Natural killer cell treated with Interleukin-12 subunit alpha and Interleukin-12 subunit beta and Interleukin-15 and Interleukin-18, amount 100 ng/mL, for 72 hours (primary cell): ENCODE results near the gene ING4. TPM values are rescaled to one million over a fixed set of nuclear protein-coding genes. Genes with fewer than 3 reads are reported as not detected.

Source experiments
- ATAC-seq, 2 donors: fragments of 150-1000 bp; cut with Tn5 transposase in 1 of 2; sonication (Bioruptor Pico), chemical (Tn5 transposase) in 1 of 2; 2 replicates each; pipeline ENCODE4 v1.10.0; 2021
- DNase-seq: peaks from one replicate; pipeline ENCODE4 v3.0.0; 2022; ENCODE audit warnings: low spot score
- H3K27ac Mint-ChIP-seq, 2 donors: 1 replicate in 1 of 2; 2 replicates in 1 of 2; pipeline ENCODE4 v1.8.0; 2022; ENCODE audit warnings: mixed read lengths in 2 of 2, mild to moderate bottlenecking in 1 of 2, moderate library complexity in 1 of 2
- H3K27me3 Mint-ChIP-seq, 2 donors: 1 replicate in 1 of 2; 2 replicates in 1 of 2; pipeline ENCODE4 v1.8.0; 2022; ENCODE audit warnings: mixed read lengths in 2 of 2
- H3K36me3 Mint-ChIP-seq: one replicate; pipeline ENCODE4 v1.8.0; 2022; ENCODE audit warnings: mixed read lengths
- H3K4me1 Mint-ChIP-seq, 2 donors: 1 replicate in 1 of 2; 2 replicates in 1 of 2; pipeline ENCODE4 v1.8.0; 2022; ENCODE audit warnings: low read depth in 2 of 2, mixed read lengths in 2 of 2, mild to moderate bottlenecking in 1 of 2
- H3K4me3 Mint-ChIP-seq: one replicate; pipeline ENCODE4 v1.8.0; 2022; ENCODE audit warnings: mixed read lengths
- H3K9me3 Mint-ChIP-seq: 2 replicates; pipeline ENCODE4 v1.8.0; 2022; ENCODE audit warnings: mixed read lengths
- total RNA-seq, 2 donors: library from RNA; stranded (reverse); gene quantifications; one replicate each; pipeline ENCODE4 v1.2.3, GENCODE V29; 2022

Gene ING4
- total RNA-seq, 2 donors from 2014 or later = 13.0 to 16.7 TPM

DNA sequence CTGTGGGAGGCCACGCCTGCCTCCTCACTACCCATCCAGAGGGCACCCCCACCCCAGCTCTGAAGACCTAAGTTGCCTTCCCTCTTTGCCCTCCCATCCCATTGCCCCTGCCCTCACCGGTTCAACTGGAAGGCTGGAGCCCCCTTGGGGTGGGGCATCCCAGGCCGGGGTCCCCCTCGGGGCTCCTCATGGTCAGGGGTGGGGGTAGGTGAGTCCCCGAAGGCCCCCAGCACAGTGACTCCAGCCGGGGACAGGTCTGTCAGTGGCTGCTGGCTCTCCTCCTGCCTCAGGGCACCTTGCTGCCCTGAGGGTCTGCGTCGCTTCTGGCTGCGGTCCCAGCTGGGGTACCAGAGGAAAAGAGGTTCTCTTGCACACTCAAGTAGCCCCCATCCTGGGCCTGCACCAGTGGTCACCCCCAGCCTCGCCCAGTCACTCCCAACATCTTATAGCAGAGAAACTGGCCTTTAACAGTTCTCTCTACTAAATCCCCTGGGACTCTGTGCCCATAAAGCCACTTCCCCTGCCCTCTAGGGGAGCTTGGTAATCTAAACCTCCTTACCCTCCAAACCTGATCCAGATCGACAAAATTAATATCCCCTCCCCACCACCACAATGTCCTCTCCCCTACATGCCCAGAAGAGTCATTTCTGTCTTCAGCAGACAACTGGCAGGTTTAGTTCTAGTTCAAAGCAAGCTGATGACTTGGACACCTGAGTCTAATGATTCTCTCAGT lies 32.6 kb upstream of the ING4 start:
- peaks cover 12 to 16% of the 10 kb centered on the region in 2 donors for H3K4me1 Mint-ChIP-seq
- ATAC-seq (no peak), DNase-seq (no peak)
- H3K4me3 Mint-ChIP-seq = no peak overlapping the region
- H3K9me3 Mint-ChIP-seq = no peaks in the 10 kb centered on the region
- H3K27me3 Mint-ChIP-seq = peaks cover 27% of the 10 kb centered on the region in 2 donors
- no peaks in the 10 kb centered on the region for H3K36me3 Mint-ChIP-seq
- no peak overlapping the region for H3K27ac Mint-ChIP-seq

DNA sequence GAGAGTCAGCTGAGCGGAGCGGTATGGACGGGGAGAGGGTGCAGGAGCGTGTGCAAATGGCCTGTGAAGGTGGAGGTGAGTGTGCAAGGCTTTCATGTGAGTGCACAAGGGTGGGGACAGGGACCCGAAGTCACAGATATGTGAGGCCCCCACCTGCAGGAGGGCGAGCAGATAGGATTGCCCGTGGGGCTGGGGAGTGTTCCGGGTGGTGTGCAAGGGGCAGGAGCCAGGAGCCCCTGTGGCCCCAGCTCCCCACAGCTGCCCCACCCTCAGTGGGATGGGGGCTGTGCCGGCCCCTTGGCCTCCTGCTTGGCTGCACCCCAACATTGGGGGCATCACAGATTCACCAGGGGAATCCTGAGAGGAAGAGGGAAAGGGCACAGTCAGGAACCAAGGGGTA lies 31.8 kb upstream of the ING4 start:
- Mint-ChIP-seq H3K4me1 (peaks cover 18 to 20% of the 10 kb centered on the region in 2 donors), H3K4me3 (no peak overlapping the region), H3K27ac (no peak overlapping the region), H3K27me3 (peaks cover 24 to 26% of the 10 kb centered on the region in 2 donors), H3K9me3 (no peaks in the 10 kb centered on the region), H3K36me3 (no peaks in the 10 kb centered on the region)
- no peak for DNase-seq
- ATAC-seq = no peak

DNA sequence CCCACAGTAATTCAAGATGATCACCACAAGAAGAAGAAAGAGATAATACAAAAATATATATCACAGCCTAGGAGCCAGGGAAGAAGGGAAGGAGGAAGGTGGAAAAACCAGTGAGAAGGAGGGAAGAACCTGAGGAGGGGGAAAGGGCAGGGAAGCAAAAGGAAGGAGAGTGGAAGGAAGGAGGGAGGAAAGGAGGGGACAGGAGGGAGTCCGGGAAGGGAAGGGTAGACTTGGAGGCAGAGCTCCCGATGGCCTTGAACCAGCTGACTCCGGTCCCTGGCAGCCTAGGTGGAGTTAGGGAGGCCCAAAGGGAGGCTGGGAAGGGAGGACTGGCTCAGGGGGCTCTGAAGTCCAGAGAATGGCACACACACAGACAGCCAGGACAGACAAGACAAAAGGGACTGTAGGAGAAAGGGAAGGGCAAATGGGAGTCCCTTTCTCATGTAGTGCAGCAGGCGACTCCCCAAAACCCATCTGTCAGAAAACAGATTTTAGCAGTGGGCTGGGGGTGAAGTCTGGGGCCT lies 31.0 kb upstream of the ING4 start:
- no peak for DNase-seq
- no peak for ATAC-seq
- peaks cover 16 to 19% of the 10 kb centered on the region in 2 donors for H3K27me3 Mint-ChIP-seq
- H3K9me3 Mint-ChIP-seq = no peaks in the 10 kb centered on the region
- no peaks in the 10 kb centered on the region for H3K36me3 Mint-ChIP-seq
- H3K27ac Mint-ChIP-seq = peak overlapping the region in 1 of 2 donors; percentile 4
- H3K4me1 Mint-ChIP-seq = peaks cover 12 to 16% of the 10 kb centered on the region in 2 donors
- H3K4me3 Mint-ChIP-seq = no peak overlapping the region

DNA sequence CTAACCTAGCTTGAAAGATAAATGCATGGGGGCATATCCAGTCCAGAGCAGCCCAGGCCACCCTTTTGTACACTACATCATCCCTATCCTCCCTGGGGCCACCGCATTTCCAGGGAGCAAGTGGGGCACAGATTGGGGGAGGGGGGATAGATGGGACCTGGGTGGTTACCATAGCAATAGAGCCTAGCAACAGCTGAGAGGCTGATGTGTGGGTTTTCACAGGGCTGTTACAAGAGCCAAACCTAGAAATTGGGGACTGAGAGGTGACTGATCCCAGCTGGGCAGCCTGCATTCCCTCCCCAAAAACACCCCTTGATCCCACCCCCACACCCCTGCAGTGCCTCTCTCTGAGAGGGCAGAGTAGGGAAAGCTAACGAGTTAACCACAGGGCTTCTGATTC lies 30.0 kb upstream of the ING4 start:
- Mint-ChIP-seq H3K4me3 (no peak overlapping the region), H3K9me3 (no peaks in the 10 kb centered on the region), H3K36me3 (peaks cover 3% of the 10 kb centered on the region), H3K27me3 (peaks cover 8 to 11% of the 10 kb centered on the region in 2 donors), H3K4me1 (peaks cover 20 to 24% of the 10 kb centered on the region in 2 donors), H3K27ac (peak overlapping the region in 1 of 2 donors; percentile 4)
- no peak for ATAC-seq
- no peak for DNase-seq

DNA sequence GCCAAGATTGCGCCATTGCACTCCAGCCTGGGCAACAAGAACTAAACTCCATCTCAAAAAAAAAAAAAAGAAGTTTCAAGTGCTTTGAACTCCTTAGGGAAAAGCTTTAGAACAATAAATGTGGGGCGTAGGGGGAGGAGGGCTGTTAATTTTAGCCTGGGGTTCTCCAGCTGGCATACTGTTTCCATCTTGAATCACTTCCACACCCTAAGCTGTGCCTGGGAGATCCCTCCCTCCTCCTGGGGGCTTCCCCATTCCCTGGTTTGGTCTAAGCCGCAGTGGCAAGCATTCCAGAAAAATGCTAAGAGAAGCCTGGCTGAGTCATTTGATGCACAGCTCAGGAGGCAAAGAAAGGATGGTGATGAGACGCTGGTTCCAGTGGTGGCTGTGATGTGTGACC lies 28.6 kb upstream of the ING4 start:
- Mint-ChIP-seq H3K9me3 (no peaks in the 10 kb centered on the region), H3K4me3 (no peak overlapping the region)
- ATAC-seq = no peak

DNA sequence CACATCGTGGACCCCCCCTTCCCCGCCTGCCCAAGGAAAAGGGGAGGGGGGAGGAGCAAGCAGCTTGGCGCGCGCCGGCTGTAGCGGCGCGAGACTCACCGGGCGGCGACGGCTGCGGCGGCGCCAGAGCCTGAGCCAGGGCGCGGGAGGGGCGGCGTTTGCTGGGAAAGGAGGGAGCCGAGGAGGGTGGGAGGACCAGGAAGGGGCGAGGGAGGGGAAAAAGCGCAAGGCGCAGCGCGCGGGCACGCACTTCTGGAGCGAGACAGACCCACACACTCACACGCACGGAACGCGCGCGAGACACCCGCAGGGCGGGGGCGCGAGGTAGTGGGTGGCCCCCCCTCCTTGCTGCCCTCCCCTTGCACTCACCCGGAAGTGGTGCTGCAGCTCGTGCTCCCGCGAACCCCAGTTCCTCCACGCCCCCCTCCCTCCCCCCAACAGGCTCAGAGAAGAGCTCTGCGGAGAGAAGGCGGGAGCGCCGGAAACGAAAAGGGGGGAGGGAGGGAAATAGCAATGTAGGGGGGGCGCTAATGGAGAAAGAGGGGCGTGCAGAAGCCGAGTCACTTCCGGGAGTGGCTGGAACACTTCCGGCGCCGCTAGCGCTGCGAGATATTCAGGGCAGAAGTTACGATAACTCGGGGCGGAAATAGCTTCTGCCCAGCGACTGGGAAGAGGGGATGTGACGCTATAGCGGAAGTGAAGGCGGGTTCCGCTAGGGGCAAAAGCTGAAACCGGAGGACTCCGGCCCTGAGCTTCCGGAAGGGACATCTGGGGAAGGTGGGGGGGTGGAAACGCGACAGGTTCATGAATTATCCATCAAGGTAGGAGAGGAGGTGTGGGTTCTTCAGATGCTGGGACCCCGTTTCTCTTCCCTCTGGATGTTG lies 26.3 kb upstream of the ING4 start, which contains the start of gene ZNF384:
TSS of gene ZNF384 (minus strand) at position 377 of the 884 bp plus-strand sequence. CDS start 9,855 bp downstream, outside the sequence.
- peak within 1 kb of the TSS; percentile 90 for H3K4me3 Mint-ChIP-seq
- H3K27me3 Mint-ChIP-seq = no peaks in the 10 kb centered on the region
- peaks cover 51 to 53% of the 10 kb centered on the region in 2 donors for H3K4me1 Mint-ChIP-seq
- DNase-seq (peak; percentile 98), ATAC-seq (peak; percentile 89 to 93)
- no peaks in the 10 kb centered on the region for H3K9me3 Mint-ChIP-seq
- peak within 1 kb of the TSS; percentile 81 to 90 for H3K27ac Mint-ChIP-seq
- H3K36me3 Mint-ChIP-seq = peaks cover 17% of the 10 kb centered on the region

More for the DNA sequence above, 28.6 kb upstream of the ING4 start:
- H3K36me3 Mint-ChIP-seq = peaks cover 14% of the 10 kb centered on the region
- H3K4me1 Mint-ChIP-seq = peaks cover 34 to 38% of the 10 kb centered on the region in 2 donors
- H3K27me3 Mint-ChIP-seq = peaks cover 0 to 3% of the 10 kb centered on the region in 2 donors
- DNase-seq = no peak
- peak overlapping the region in 1 of 2 donors; percentile 23 for H3K27ac Mint-ChIP-seq

DNA sequence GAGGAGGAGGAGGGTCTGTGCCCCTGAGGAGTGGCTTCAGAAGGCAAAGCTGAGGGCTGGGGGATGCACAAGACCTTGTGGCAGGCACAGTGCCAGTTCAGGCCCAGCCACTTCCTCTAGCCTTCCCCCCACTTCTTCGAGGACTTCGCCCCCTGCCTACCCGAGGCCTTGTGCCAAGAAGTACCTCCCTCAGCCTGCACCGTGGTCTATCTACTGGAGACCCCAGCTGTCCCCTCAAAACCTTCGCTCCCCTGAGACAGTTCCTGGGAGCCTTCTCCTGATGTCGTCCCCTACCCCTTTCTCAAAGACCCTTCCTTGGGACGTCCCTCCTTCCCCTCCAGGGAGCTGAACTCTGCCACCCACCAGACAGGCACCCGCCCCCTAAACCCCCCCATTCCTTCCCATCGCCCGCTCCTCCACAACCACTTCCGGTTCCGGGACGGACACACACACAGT lies 25.7 kb upstream of the ING4 start:
- DNase-seq (no peak), ATAC-seq (peak; percentile 0 to 15)
- Mint-ChIP-seq H3K4me1 (peaks cover 51 to 53% of the 10 kb centered on the region in 2 donors), H3K9me3 (no peaks in the 10 kb centered on the region), H3K27ac (peak overlapping the region; percentile 81 to 90), H3K27me3 (no peaks in the 10 kb centered on the region), H3K4me3 (peak overlapping the region; percentile 90), H3K36me3 (peaks cover 17% of the 10 kb centered on the region)

DNA sequence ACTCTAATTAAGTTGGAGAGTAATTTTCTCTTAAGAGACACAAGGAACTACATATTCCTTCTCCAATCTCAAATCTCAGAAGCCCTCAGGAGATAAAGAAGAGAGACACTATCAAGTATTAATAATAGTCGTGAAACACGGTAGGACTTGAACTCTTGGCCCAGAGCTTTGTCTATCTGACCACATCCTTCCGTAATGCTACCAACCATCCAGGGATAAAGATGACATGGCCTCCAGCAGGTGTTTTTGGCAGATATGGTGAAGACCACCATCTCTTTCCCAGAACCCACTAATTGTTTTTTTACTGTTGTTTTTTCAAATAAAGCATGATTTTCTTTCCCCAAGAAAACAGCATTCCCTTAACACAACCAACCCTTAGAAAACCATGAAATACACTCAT lies 22.9 kb upstream of the ING4 start:
- DNase-seq (no peak), ATAC-seq (no peak)
- no peaks in the 10 kb centered on the region for H3K9me3 Mint-ChIP-seq
- H3K27me3 Mint-ChIP-seq = no peaks in the 10 kb centered on the region
- peaks cover 50 to 57% of the 10 kb centered on the region in 2 donors for H3K4me1 Mint-ChIP-seq
- peaks cover 17% of the 10 kb centered on the region for H3K36me3 Mint-ChIP-seq
- peak overlapping the region; percentile 90 for H3K4me3 Mint-ChIP-seq
- peak overlapping the region; percentile 81 to 90 for H3K27ac Mint-ChIP-seq

DNA sequence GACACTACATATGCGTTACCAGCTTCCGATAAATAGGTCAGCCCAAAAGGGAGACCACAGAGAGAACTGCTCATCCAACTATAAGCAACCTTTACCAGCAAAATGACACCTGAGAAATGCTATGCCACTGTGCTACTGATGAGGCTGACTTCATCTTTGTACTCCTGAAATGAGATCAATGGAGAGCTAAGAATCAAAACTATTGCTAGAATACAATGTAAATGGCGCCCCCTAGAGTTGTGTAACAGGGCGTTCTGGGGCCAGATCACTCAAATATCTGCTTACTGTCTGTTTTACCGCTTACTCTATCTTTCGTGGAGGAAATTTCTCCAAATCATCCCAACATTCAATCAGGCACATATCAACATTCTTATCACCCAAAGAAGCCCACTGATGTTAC lies 21.7 kb upstream of the ING4 start:
- ATAC-seq (no peak), DNase-seq (no peak)
- Mint-ChIP-seq H3K4me1 (peaks cover 45 to 49% of the 10 kb centered on the region in 2 donors), H3K36me3 (peaks cover 17% of the 10 kb centered on the region), H3K27ac (peak overlapping the region; percentile 76 to 81), H3K9me3 (no peaks in the 10 kb centered on the region), H3K4me3 (peak overlapping the region; percentile 54), H3K27me3 (no peaks in the 10 kb centered on the region)

DNA sequence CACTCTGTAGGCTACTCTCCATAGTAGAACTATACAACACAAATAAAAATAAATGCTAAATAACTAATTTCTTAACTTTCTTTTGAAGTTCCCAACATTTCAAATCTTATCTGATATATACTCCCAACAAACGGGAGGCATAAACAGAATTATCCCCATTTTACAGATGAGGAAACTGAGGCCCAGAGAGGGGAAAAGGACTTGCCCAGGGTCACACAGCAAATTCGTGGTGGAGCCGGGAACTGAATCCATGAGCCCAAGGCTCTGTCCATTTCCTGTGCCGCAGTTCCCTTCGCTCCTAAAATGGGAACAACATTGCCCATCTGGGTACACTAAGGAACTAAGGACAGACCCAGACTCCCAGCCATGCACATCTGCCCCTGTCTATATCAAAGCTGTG lies 14.0 kb upstream of the ING4 start:
- Mint-ChIP-seq H3K4me3 (no peak overlapping the region), H3K4me1 (peaks cover 0 to 11% of the 10 kb centered on the region in 2 donors), H3K27ac (no peak overlapping the region), H3K9me3 (no peaks in the 10 kb centered on the region), H3K27me3 (no peaks in the 10 kb centered on the region), H3K36me3 (peaks cover 33% of the 10 kb centered on the region)
- no peak for ATAC-seq
- DNase-seq = no peak

DNA sequence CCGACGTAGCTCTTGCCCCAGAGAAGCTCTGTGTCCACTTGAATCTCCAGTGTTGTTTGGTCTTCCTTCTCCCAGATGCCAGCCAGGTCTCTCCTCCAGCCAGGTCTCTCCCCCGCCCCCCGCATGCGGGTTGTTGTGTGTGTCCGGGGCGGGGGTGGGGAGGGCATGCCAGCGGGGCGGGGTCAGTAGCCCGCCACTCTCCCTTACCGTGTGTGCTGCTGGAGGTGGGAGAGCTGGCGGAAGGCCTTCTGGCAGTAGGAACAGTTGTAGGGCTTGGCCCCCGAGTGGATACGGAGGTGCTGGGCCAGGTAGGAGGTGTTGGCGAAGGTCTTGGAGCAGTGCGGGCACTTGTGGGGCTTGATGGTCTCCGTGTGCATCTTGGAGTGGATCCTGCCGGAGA lies 9.2 kb upstream of the ING4 start:
- H3K27ac Mint-ChIP-seq = no peak overlapping the region
- ATAC-seq = no peak

DNA sequence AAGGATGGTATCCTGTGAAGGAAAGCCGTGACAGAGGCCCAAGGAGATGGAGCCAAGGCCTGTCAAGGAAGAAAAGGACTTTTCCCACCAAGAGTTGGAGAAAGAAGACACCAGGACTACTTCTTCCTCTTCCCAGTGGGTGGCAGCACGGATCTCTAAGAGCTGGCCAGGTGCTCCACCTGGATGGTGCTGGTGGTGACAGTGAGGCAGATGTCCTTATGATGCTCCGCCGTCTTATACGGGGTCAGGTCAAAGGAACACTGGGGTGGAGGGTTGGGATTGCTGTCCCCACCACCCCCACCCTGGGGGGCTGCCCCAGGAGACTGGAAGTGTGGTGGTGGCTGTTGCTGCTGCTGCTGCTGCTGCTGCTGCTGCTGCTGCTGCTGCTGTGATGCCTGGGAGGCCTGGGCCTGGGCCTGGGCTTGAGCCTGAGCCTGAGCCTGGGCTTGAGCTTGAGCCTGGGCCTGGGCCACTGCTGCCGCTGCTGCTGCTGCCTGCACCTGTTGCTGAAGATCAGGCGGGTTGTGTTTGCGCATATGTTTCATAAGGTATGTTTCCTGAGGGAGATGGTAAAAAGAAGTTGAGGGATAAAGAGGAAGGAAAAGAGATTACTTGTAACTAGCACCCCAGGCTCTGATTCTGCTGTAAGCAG lies 4.8 kb upstream of the ING4 start:
- no peaks in the 10 kb centered on the region for H3K27me3 Mint-ChIP-seq
- DNase-seq = no peak
- peaks cover 29% of the 10 kb centered on the region for H3K36me3 Mint-ChIP-seq

More for the DNA sequence above, 9.2 kb upstream of the ING4 start:
- H3K4me3 Mint-ChIP-seq = no peak overlapping the region
- no peaks in the 10 kb centered on the region for H3K27me3 Mint-ChIP-seq
- H3K4me1 Mint-ChIP-seq = peaks cover 0 to 7% of the 10 kb centered on the region in 2 donors
- DNase-seq = no peak
- H3K36me3 Mint-ChIP-seq = peaks cover 45% of the 10 kb centered on the region
- H3K9me3 Mint-ChIP-seq = no peaks in the 10 kb centered on the region

DNA sequence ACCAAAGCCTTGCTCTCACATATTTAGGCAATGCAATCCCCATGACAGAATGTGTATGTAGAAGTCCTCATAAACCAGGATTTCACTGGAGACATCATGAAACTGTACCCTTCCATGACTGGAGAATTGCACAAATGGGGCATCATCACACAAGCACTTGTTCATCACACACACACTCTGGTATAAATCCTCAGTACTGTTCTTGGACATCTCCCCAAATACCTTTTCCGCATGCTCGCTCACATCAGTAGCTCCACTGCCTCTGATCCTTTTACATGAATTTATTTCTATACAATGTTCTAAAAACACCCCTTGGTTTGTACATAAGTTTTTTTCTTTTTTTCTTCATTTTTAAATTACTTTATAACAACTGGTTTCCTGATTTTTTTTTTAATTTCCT lies 3.3 kb upstream of the ING4 start:
- H3K27me3 Mint-ChIP-seq = no peaks in the 10 kb centered on the region
- no peak for ATAC-seq

More for the DNA sequence above, 4.8 kb upstream of the ING4 start:
- no peak overlapping the region for H3K4me3 Mint-ChIP-seq
- peaks cover 22 to 31% of the 10 kb centered on the region in 2 donors for H3K4me1 Mint-ChIP-seq
- no peak for ATAC-seq
- H3K9me3 Mint-ChIP-seq = no peaks in the 10 kb centered on the region
- H3K27ac Mint-ChIP-seq = peak overlapping the region in 1 of 2 donors; percentile 43

More for the DNA sequence above, 3.3 kb upstream of the ING4 start:
- no peak for DNase-seq
- H3K36me3 Mint-ChIP-seq = peaks cover 18% of the 10 kb centered on the region
- no peaks in the 10 kb centered on the region for H3K9me3 Mint-ChIP-seq
- H3K4me1 Mint-ChIP-seq = peaks cover 32 to 36% of the 10 kb centered on the region in 2 donors
- no peak overlapping the region for H3K27ac Mint-ChIP-seq
- H3K4me3 Mint-ChIP-seq = no peak overlapping the region
